Smooth muscle cell (in vitro differentiated cells): Measurements from ENCODE around the gene SH3BP5L. TPM values are rescaled to one million over a fixed set of nuclear protein-coding genes. Genes with fewer than 3 reads are reported as not detected.
A peak's percentile ranks its signal among the peaks of the same experiment; 100 is the strongest.

Source experiments
- DNase-seq: peaks from one replicate; lab custom pipeline; 2025; ENCODE audit not compliant: unreplicated experiment; lab: John Stamatoyannopoulos, UW
- H2AFZ ChIP-seq: fragments of 200-600 bp; sonication (generic); 2 replicates; pipeline ENCODE4 v1.6.0; 2016; ENCODE audit warnings: antibody characterized with exemption, low read depth, mild to moderate bottlenecking
- H3F3A ChIP-seq: fragments of 200-600 bp; sonication (generic); 2 replicates; pipeline ENCODE4 v1.6.0; 2017; ENCODE audit warnings: antibody characterized with exemption, low read depth
- H3K27ac ChIP-seq: fragments of 200-600 bp; sonication (generic); 2 replicates; pipeline ENCODE4 v1.5.1; 2016; ENCODE audit warnings: low read depth, mild to moderate bottlenecking
- H3K27me3 ChIP-seq: fragments of 200-600 bp; sonication (generic); 2 replicates; pipeline ENCODE4 v1.6.1; 2016; ENCODE audit warnings: low read depth, mild to moderate bottlenecking
- H3K36me3 ChIP-seq: fragments of 200-600 bp; sonication (generic); 2 replicates; pipeline ENCODE4 v1.5.1; 2016; ENCODE audit warnings: low read depth
- H3K4me1 ChIP-seq: fragments of 200-600 bp; sonication (generic); 2 replicates; pipeline ENCODE4 v1.5.1; 2016; ENCODE audit warnings: low read depth
- H3K4me2 ChIP-seq: fragments of 200-600 bp; sonication (generic); 2 replicates; pipeline ENCODE4 v1.6.0; 2016; ENCODE audit warnings: mild to moderate bottlenecking
- H3K4me3 ChIP-seq: fragments of 200-600 bp; sonication (generic); 2 replicates; pipeline ENCODE4 v1.5.1; 2016; ENCODE audit warnings: mild to moderate bottlenecking
- H3K79me2 ChIP-seq: fragments of 200-600 bp; sonication (generic); 2 replicates; pipeline ENCODE4 v1.6.0; 2016; ENCODE audit warnings: low read depth, mild to moderate bottlenecking
- H3K9ac ChIP-seq: fragments of 200-600 bp; sonication (generic); 2 replicates; pipeline ENCODE4 v1.6.0; 2016; ENCODE audit warnings: low read depth
- H3K9me3 ChIP-seq: fragments of 200-600 bp; sonication (generic); replicated peaks from 2 replicates; pipeline ENCODE4 v1.5.1; 2016; ENCODE audit warnings: low read depth
- H4K20me1 ChIP-seq: fragments of 200-600 bp; sonication (generic); 2 replicates; pipeline ENCODE4 v1.6.0; 2016; ENCODE audit warnings: low read depth
- CTCF ChIP-seq: fragments of 200-600 bp; sonication (generic); IDR thresholded peaks from 2 replicates; pipeline ENCODE4 v1.5.1; 2017; ENCODE audit warnings: borderline replicate concordance, mild to moderate bottlenecking, antibody characterized with exemption; ENCODE audit not compliant: insufficient read depth, poor library complexity, severe bottlenecking
- WGBS: methylation state at CpG from one replicate; pipeline ENCODE4 v1.1.7; 2016; ENCODE audit warnings: low lambda C conversion rate; 5-methylcytosine and 5-hydroxymethylcytosine counted together
- polyA plus RNA-seq: library from polyadenylated mRNA; unstranded; fragments of >200 nt; fragmentation: Nextera tagmentation; extraction: Ambion mirVana; gene quantifications from 2 replicates; pipeline ENCODE4 v1.2.1, GENCODE V29; 2016
- total RNA-seq: library from RNA; depleted of rRNA; stranded (reverse); fragments of >200 nt; gene quantifications from 2 replicates; pipeline ENCODE4 v1.2.3, GENCODE V29; 2014

SH3BP5L gene
- total and polyA plus RNA-seq, 2 experiments from 2014 or later, result 7.4 to 18.6 TPM

GRCh38 chr1:248843687-248844086 is 18.0 kb upstream of the SH3BP5L start:
- peaks cover 6% of the 10 kb centered on the region for H3K4me1 ChIP-seq
- peak overlapping the region; percentile 80 for H3K27ac ChIP-seq
- no peak overlapping the region for H3K4me3 ChIP-seq
- WGBS, result 96% methylated on average over 3 of the region's 3 CpGs
- H3K4me2 ChIP-seq, result no peak overlapping the region
- no peak overlapping the region for H3K9ac ChIP-seq
- H4K20me1 ChIP-seq, result peaks cover 49% of the 10 kb centered on the region
- no peak for TF ChIP-seq CTCF
- DNase-seq, result no peak
- no peaks in the 10 kb centered on the region for H3K36me3 ChIP-seq
- no peaks in the 10 kb centered on the region for H3K9me3 ChIP-seq
- no peak overlapping the region for H2AFZ ChIP-seq
- H3F3A ChIP-seq, result peaks cover 5% of the 10 kb centered on the region
- H3K79me2 ChIP-seq, result peaks cover 52% of the 10 kb centered on the region
- no peaks in the 10 kb centered on the region for H3K27me3 ChIP-seq

GRCh38 chr1:248842781-248843331 is 17.1 kb upstream of the SH3BP5L start:
- H3K27me3 ChIP-seq, result no peaks in the 10 kb centered on the region
- no peak overlapping the region for H2AFZ ChIP-seq
- peaks cover 49% of the 10 kb centered on the region for H4K20me1 ChIP-seq
- H3K9ac ChIP-seq, result peak overlapping the region; percentile 28
- H3K4me2 ChIP-seq, result no peak overlapping the region
- no peak for TF ChIP-seq CTCF
- peaks cover 5% of the 10 kb centered on the region for H3F3A ChIP-seq
- no peak for DNase-seq
- peaks cover 6% of the 10 kb centered on the region for H3K4me1 ChIP-seq
- H3K27ac ChIP-seq, result peak overlapping the region; percentile 80
- peaks cover 52% of the 10 kb centered on the region for H3K79me2 ChIP-seq
- H3K4me3 ChIP-seq, result no peak overlapping the region
- H3K36me3 ChIP-seq, result no peaks in the 10 kb centered on the region
- WGBS, result 86% methylated on average over 8 of the region's 8 CpGs
- H3K9me3 ChIP-seq, result no peaks in the 10 kb centered on the region

- no peaks in the 10 kb centered on the region for H3K27me3 ChIP-seq
- no peak overlapping the region for H3K4me3 ChIP-seq
- peak overlapping the region; percentile 80 for H3K27ac ChIP-seq
- H3K36me3 ChIP-seq, result no peaks in the 10 kb centered on the region
- peaks cover 49% of the 10 kb centered on the region for H4K20me1 ChIP-seq
- no peaks in the 10 kb centered on the region for H3K9me3 ChIP-seq
- peaks cover 5% of the 10 kb centered on the region for H3F3A ChIP-seq
- TF ChIP-seq CTCF, result peak; percentile 32
- H3K9ac ChIP-seq, result peak overlapping the region; percentile 28
- no peak overlapping the region for H3K4me2 ChIP-seq
- H3K4me1 ChIP-seq, result peaks cover 12% of the 10 kb centered on the region
- WGBS, result 67% methylated on average over 12 of the region's 12 CpGs
- no peak for DNase-seq
- H3K79me2 ChIP-seq, result peaks cover 52% of the 10 kb centered on the region
- no peak overlapping the region for H2AFZ ChIP-seq
Observed at GRCh38 chr1:248841702-248842395, 16.1 kb upstream of the SH3BP5L start.
